ENCODE measurements around the gene PRKCI. TPM values are rescaled to one million over a fixed set of nuclear protein-coding genes. Genes with fewer than 3 reads are reported as not detected.

The PRKCI gene
- total RNA-seq, 1 experiment from 2014 or later, result 25.2 TPM

- BruUV-seq (replicated peaks), result no TSS peak
- peaks cover 0 to 6% of the 10 kb centered on the region in 2 experiments; a peak in 1 of 4 replicates for H3K36me3 ChIP-seq (ENCODE audit: control insufficient read depth in 1 of 2, insufficient read depth in 2 of 2, low read length in 2 of 2)
These were observed 79.2 kb downstream of the PRKCI start for GRCh38 chr3:170301405-170301804.

GRCh38 chr3:170302008-170302407, 79.8 kb downstream of the PRKCI start:
- Histone ChIP-seq H3K4me3 (replicated peaks in 1 of 2; ENCODE audit: low read depth in 1 of 2, low read length in 2 of 2) (no peak overlapping the region), H3K79me2 (ENCODE audit: insufficient read depth, low read length) (no peaks in the 10 kb centered on the region), H4K20me1 (ENCODE audit: insufficient read depth) (no peaks in the 10 kb centered on the region), H3K9me3 (ENCODE audit: control insufficient read depth in 1 of 2, insufficient read depth in 1 of 2, low read depth in 1 of 2, low read length in 2 of 2) (no peaks in the 10 kb centered on the region), H3K27me3 (ENCODE audit: insufficient read depth, low read length) (no peaks in the 10 kb centered on the region), H3K9me2 (ENCODE audit: insufficient read depth) (no peaks in the 10 kb centered on the region), H3K4me1 (ENCODE audit: control insufficient read depth in 1 of 2, insufficient read depth in 2 of 2, low read length in 2 of 2) (no peaks in the 10 kb centered on the region), H3K27ac (ENCODE audit: low read depth, low read length) (no peak overlapping the region), H2AFZ (ENCODE audit: low read depth, low read length, poor library complexity, severe bottlenecking) (no peak overlapping the region), H3K4me2 (ENCODE audit: low read length) (no peak overlapping the region), H3K36me3 (ENCODE audit: control insufficient read depth in 1 of 2, insufficient read depth in 2 of 2, low read length in 2 of 2) (peaks cover 0 to 3% of the 10 kb centered on the region in 2 experiments; a peak in 1 of 4 replicates), H3K9ac (ENCODE audit: low read length) (no peak overlapping the region)
- TF ChIP-seq ZFX (IDR thresholded peaks at IDR 0.05) (no peak), EZH2phosphoT487 (IDR thresholded peaks at IDR 0.05; ENCODE audit: borderline replicate concordance) (no peak), POLR2AphosphoS5 (IDR thresholded peaks at IDR 0.05; ENCODE audit: low read depth, low read length) (no peak)
- no peak for DNase-seq (ENCODE audit: low read depth, low spot score)
- POLR2A ChIA-PET, result no interaction called here
- intact Hi-C loops (cut with micrococcal nuclease), result no loop called here
- ATAC-seq, result no peak
- CTCF ChIA-PET, result interaction anchor here (0.5 kb wide), 1 partner anchor 95 kb away, joined by 3 read pairs; no protein-coding TSS in a partner anchor
- RAD21 ChIA-PET (ENCODE audit: low non-redundant PET in 1 of 2, low total read pairs in 2 of 2, uncharacterized antibody in 2 of 2, unreplicated experiment in 2 of 2), result no interaction called here
- no TSS peak for BruUV-seq (replicated peaks)

More at GRCh38 chr3:170301405-170301804, 79.2 kb downstream of the PRKCI start:
- H3K27me3 ChIP-seq (ENCODE audit: insufficient read depth, low read length), result no peaks in the 10 kb centered on the region
- H3K79me2 ChIP-seq (ENCODE audit: insufficient read depth, low read length), result no peaks in the 10 kb centered on the region
- H3K4me1 ChIP-seq (ENCODE audit: control insufficient read depth in 1 of 2, insufficient read depth in 2 of 2, low read length in 2 of 2), result no peaks in the 10 kb centered on the region
- H3K4me2 ChIP-seq (ENCODE audit: low read length), result no peak overlapping the region
- H3K27ac ChIP-seq (ENCODE audit: low read depth, low read length), result no peak overlapping the region
- H4K20me1 ChIP-seq (ENCODE audit: insufficient read depth), result no peaks in the 10 kb centered on the region
- ChIA-PET RAD21 (ENCODE audit: low non-redundant PET in 1 of 2, low total read pairs in 2 of 2, uncharacterized antibody in 2 of 2, unreplicated experiment in 2 of 2) (no interaction called here), CTCF (interaction anchor here (0.5 kb wide), 1 partner anchor 8 kb away, joined by 3 read pairs; no protein-coding TSS in a partner anchor), POLR2A (no interaction called here)
- DNase-seq (ENCODE audit: low read depth, low spot score) (no peak), ATAC-seq (no peak)
- no peaks in the 10 kb centered on the region for H3K9me2 ChIP-seq (ENCODE audit: insufficient read depth)
- H3K9me3 ChIP-seq (ENCODE audit: control insufficient read depth in 1 of 2, insufficient read depth in 1 of 2, low read depth in 1 of 2, low read length in 2 of 2), result no peaks in the 10 kb centered on the region
- H3K9ac ChIP-seq (ENCODE audit: low read length), result no peak overlapping the region
- H2AFZ ChIP-seq (ENCODE audit: low read depth, low read length, poor library complexity, severe bottlenecking), result no peak overlapping the region
- no peak overlapping the region for H3K4me3 ChIP-seq (replicated peaks in 1 of 2; ENCODE audit: low read depth in 1 of 2, low read length in 2 of 2)
- intact Hi-C loops (cut with micrococcal nuclease), result no loop called here
- TF ChIP-seq ATF3 (IDR thresholded peaks at IDR 0.05) (no peak), SP1 (IDR thresholded peaks at IDR 0.05; ENCODE audit: low read depth) (no peak), ZFX (IDR thresholded peaks at IDR 0.05) (no peak), EZH2 (IDR thresholded peaks at IDR 0.05) (no peak), SIN3A (IDR thresholded peaks at IDR 0.05; ENCODE audit: low read depth) (no peak), EGR1 (IDR thresholded peaks at IDR 0.05; ENCODE audit: low read depth) (no peak), RAD21 (IDR thresholded peaks at IDR 0.05; ENCODE audit: low read depth) (no peak), FOSL1 (IDR thresholded peaks at IDR 0.05; ENCODE audit: low read depth) (no peak)

Measured in HCT116 (cell line).